H1 (cell line): ENCODE data around the gene ZDHHC23. TPM values are rescaled to one million over a fixed set of nuclear protein-coding genes. Genes with fewer than 3 reads are reported as not detected.

ENCODE experiments used
- BACH1 ChIP-seq: IDR thresholded peaks from 2 replicates; pipeline ENCODE4 v1.6.1; 2012; ENCODE audit warnings: low read length, improper control_type of control experiment
- EZH2 ChIP-seq: fragments of 200-600 bp; sonication (generic); IDR thresholded peaks from 2 replicates; pipeline ENCODE4 v1.7.1; 2012; ENCODE audit warnings: low read depth, mild to moderate bottlenecking, moderate library complexity, low read length, inconsistent platforms; ENCODE audit not compliant: severe bottlenecking
- HDAC2 ChIP-seq, 2 experiments: fragments of 300-600 bp in 1 of 2; sonication (generic) in 1 of 2; IDR thresholded peaks; 2 replicates each; pipeline ENCODE4 v1.6.1; 2011 to 2012; ENCODE audit warnings: low read depth in 2 of 2, low read length in 2 of 2, mild to moderate bottlenecking in 2 of 2, moderate library complexity in 2 of 2, borderline replicate concordance in 1 of 2, inconsistent platforms in 1 of 2
- JUN ChIP-seq: IDR thresholded peaks from 2 replicates; pipeline ENCODE4 v1.6.1; 2011; ENCODE audit warnings: low read depth, mild to moderate bottlenecking, improper control_type of control experiment, low read length
- polyA plus RNA-seq, 7 experiments: library from polyadenylated mRNA; depleted of rRNA in 3 of 7; stranded (reverse) in 5 of 7; unstranded in 2 of 7; fragments of >200 nt in 5 of 7; fragments of 200-250 nt in 2 of 7; gene quantifications; 1 replicate in 5 of 7; 2 replicates in 1 of 7; 4 replicates in 1 of 7; pipeline versions ENCODE4 v1.2.1 to v1.2.3, GENCODE V29; 2011 to 2013; ENCODE audit warnings: missing spikeins in 2 of 7, mixed read lengths in 2 of 7
- total RNA-seq: library from RNA; stranded (reverse); fragmentation: NEBNext Ultra II Directional; extraction: Animal tissue kit (Norgen Biotek cat#: 25700); gene quantifications from 2 replicates; pipeline ENCODE4 v1.2.1, GENCODE V29; 2021
- TF ChIP-seq, protein P1 (sequence below): fragments of 300-600 bp; sonication (generic); IDR thresholded peaks from 2 replicates; pipeline ENCODE4 v1.7.1; 2012; ENCODE audit warnings: low read length, moderate library complexity, mild to moderate bottlenecking, inconsistent platforms; ENCODE audit not compliant: insufficient replicate concordance
- TF ChIP-seq, protein P2 (sequence below): IDR thresholded peaks from 2 replicates; pipeline ENCODE4 v1.6.1; 2012; ENCODE audit warnings: low read length, inconsistent platforms

Gene ZDHHC23
- total and polyA plus RNA-seq, 2 of the 8 experiments (the other 6 are each of a cell fraction or from before 2014, with no cell fraction given), result 6.2 to 15.7 TPM

DNA sequence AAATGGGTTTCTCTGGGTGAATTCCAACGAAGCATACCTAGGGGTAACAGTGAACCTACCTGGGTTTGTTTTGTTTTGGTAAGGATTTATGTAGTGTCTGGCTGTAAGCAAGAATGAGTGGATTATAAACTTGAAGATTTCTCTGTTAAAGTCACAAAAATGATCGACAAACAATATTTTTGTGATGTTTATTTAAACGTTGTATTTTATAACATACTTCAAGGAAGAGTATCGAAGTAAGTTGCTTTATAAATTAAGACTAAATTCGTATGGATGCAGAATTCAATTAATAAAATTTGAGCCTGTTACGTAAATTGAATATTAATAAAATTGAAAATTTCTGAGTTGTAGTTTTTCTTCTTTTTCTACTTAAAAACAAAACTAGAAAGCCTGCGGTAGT, 982 bp upstream of the ZDHHC23 start (continued):
- TF ChIP-seq, protein P1, sequence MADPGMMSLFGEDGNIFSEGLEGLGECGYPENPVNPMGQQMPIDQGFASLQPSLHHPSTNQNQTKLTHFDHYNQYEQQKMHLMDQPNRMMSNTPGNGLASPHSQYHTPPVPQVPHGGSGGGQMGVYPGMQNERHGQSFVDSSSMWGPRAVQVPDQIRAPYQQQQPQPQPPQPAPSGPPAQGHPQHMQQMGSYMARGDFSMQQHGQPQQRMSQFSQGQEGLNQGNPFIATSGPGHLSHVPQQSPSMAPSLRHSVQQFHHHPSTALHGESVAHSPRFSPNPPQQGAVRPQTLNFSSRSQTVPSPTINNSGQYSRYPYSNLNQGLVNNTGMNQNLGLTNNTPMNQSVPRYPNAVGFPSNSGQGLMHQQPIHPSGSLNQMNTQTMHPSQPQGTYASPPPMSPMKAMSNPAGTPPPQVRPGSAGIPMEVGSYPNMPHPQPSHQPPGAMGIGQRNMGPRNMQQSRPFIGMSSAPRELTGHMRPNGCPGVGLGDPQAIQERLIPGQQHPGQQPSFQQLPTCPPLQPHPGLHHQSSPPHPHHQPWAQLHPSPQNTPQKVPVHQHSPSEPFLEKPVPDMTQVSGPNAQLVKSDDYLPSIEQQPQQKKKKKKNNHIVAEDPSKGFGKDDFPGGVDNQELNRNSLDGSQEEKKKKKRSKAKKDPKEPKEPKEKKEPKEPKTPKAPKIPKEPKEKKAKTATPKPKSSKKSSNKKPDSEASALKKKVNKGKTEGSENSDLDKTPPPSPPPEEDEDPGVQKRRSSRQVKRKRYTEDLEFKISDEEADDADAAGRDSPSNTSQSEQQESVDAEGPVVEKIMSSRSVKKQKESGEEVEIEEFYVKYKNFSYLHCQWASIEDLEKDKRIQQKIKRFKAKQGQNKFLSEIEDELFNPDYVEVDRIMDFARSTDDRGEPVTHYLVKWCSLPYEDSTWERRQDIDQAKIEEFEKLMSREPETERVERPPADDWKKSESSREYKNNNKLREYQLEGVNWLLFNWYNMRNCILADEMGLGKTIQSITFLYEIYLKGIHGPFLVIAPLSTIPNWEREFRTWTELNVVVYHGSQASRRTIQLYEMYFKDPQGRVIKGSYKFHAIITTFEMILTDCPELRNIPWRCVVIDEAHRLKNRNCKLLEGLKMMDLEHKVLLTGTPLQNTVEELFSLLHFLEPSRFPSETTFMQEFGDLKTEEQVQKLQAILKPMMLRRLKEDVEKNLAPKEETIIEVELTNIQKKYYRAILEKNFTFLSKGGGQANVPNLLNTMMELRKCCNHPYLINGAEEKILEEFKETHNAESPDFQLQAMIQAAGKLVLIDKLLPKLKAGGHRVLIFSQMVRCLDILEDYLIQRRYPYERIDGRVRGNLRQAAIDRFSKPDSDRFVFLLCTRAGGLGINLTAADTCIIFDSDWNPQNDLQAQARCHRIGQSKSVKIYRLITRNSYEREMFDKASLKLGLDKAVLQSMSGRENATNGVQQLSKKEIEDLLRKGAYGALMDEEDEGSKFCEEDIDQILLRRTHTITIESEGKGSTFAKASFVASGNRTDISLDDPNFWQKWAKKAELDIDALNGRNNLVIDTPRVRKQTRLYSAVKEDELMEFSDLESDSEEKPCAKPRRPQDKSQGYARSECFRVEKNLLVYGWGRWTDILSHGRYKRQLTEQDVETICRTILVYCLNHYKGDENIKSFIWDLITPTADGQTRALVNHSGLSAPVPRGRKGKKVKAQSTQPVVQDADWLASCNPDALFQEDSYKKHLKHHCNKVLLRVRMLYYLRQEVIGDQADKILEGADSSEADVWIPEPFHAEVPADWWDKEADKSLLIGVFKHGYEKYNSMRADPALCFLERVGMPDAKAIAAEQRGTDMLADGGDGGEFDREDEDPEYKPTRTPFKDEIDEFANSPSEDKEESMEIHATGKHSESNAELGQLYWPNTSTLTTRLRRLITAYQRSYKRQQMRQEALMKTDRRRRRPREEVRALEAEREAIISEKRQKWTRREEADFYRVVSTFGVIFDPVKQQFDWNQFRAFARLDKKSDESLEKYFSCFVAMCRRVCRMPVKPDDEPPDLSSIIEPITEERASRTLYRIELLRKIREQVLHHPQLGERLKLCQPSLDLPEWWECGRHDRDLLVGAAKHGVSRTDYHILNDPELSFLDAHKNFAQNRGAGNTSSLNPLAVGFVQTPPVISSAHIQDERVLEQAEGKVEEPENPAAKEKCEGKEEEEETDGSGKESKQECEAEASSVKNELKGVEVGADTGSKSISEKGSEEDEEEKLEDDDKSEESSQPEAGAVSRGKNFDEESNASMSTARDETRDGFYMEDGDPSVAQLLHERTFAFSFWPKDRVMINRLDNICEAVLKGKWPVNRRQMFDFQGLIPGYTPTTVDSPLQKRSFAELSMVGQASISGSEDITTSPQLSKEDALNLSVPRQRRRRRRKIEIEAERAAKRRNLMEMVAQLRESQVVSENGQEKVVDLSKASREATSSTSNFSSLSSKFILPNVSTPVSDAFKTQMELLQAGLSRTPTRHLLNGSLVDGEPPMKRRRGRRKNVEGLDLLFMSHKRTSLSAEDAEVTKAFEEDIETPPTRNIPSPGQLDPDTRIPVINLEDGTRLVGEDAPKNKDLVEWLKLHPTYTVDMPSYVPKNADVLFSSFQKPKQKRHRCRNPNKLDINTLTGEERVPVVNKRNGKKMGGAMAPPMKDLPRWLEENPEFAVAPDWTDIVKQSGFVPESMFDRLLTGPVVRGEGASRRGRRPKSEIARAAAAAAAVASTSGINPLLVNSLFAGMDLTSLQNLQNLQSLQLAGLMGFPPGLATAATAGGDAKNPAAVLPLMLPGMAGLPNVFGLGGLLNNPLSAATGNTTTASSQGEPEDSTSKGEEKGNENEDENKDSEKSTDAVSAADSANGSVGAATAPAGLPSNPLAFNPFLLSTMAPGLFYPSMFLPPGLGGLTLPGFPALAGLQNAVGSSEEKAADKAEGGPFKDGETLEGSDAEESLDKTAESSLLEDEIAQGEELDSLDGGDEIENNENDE, result no peak
- TF ChIP-seq, protein P2, sequence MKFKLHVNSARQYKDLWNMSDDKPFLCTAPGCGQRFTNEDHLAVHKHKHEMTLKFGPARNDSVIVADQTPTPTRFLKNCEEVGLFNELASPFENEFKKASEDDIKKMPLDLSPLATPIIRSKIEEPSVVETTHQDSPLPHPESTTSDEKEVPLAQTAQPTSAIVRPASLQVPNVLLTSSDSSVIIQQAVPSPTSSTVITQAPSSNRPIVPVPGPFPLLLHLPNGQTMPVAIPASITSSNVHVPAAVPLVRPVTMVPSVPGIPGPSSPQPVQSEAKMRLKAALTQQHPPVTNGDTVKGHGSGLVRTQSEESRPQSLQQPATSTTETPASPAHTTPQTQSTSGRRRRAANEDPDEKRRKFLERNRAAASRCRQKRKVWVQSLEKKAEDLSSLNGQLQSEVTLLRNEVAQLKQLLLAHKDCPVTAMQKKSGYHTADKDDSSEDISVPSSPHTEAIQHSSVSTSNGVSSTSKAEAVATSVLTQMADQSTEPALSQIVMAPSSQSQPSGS, result no peak
- TF ChIP-seq EZH2 (no peak), HDAC2 (IDR thresholded peaks at IDR 0.05; ENCODE audit: borderline replicate concordance in 1 of 2, low read depth in 2 of 2, low read length in 2 of 2) (no peak), JUN (no peak), BACH1 (no peak)
- TF ChIP-seq, all 59 proteins: peak for 0
